ENCODE measurements around the gene CADM2. TPM values are rescaled to one million over a fixed set of nuclear protein-coding genes. Genes with fewer than 3 reads are reported as not detected.

Gene CADM2
- total RNA-seq, 1 experiment from 2014 or later, result not detected

DNA sequence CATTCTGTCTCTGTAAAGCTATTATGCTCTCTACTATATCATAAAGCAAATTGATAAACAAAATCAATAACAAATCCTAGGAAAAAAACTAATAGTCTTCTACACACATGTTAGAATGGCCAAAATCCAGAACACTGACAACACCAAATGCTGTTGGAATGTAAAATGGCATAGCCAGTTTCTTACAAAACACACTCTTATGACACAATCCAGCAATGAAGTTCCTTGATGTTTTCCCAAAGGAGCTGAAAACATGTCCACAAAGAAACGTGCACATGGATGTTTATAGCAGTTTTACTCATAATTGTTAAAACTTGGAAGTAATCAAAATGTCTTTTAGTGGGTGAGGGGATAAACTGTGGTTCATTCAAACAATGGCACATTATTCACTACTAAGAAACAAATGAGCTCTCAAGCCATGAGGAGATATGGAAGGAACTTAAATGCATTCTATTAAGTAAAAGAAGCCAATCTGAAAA lies 32.7 kb downstream of the CADM2 start:
- Histone ChIP-seq H3K36me3 (ENCODE audit: control insufficient read depth in 1 of 2, insufficient read depth in 2 of 2, low read length in 2 of 2) (no peaks in the 10 kb centered on the region), H4K20me1 (ENCODE audit: insufficient read depth) (no peaks in the 10 kb centered on the region), H3K27ac (ENCODE audit: low read depth, low read length) (no peak overlapping the region), H2AFZ (ENCODE audit: low read depth, low read length, poor library complexity, severe bottlenecking) (no peak overlapping the region), H3K9me3 (ENCODE audit: control insufficient read depth in 1 of 2, insufficient read depth in 1 of 2, low read depth in 1 of 2, low read length in 2 of 2) (peaks cover 3 to 30% of the 10 kb centered on the region in 2 experiments; a peak in 2 of 4 replicates), H3K27me3 (ENCODE audit: insufficient read depth, low read length) (no peaks in the 10 kb centered on the region), H3K9me2 (ENCODE audit: insufficient read depth) (no peaks in the 10 kb centered on the region), H3K4me1 (ENCODE audit: control insufficient read depth in 1 of 2, insufficient read depth in 2 of 2, low read length in 2 of 2) (no peaks in the 10 kb centered on the region), H3K4me2 (ENCODE audit: low read length) (no peak overlapping the region), H3K9ac (ENCODE audit: low read length) (no peak overlapping the region), H3K4me3 (replicated peaks in 1 of 2; ENCODE audit: low read depth in 1 of 2, low read length in 2 of 2) (no peak overlapping the region), H3K79me2 (ENCODE audit: insufficient read depth, low read length) (no peaks in the 10 kb centered on the region)
- TF ChIP-seq RAD21 (IDR thresholded peaks at IDR 0.05; ENCODE audit: low read depth) (no peak), CBX3 (IDR thresholded peaks at IDR 0.05; ENCODE audit: low read depth) (no peak), SRF (IDR thresholded peaks at IDR 0.05; ENCODE audit: low read depth) (no peak), EGR1 (IDR thresholded peaks at IDR 0.05; ENCODE audit: low read depth) (no peak), ZFX (IDR thresholded peaks at IDR 0.05) (no peak)
- TF ChIP-seq, protein P1, sequence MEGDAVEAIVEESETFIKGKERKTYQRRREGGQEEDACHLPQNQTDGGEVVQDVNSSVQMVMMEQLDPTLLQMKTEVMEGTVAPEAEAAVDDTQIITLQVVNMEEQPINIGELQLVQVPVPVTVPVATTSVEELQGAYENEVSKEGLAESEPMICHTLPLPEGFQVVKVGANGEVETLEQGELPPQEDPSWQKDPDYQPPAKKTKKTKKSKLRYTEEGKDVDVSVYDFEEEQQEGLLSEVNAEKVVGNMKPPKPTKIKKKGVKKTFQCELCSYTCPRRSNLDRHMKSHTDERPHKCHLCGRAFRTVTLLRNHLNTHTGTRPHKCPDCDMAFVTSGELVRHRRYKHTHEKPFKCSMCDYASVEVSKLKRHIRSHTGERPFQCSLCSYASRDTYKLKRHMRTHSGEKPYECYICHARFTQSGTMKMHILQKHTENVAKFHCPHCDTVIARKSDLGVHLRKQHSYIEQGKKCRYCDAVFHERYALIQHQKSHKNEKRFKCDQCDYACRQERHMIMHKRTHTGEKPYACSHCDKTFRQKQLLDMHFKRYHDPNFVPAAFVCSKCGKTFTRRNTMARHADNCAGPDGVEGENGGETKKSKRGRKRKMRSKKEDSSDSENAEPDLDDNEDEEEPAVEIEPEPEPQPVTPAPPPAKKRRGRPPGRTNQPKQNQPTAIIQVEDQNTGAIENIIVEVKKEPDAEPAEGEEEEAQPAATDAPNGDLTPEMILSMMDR (IDR thresholded peaks at IDR 0.05 in 2 of 3, conservative IDR thresholded peaks at IDR 0.05 in 1 of 3; ENCODE audit: borderline replicate concordance in 1 of 3, insufficient read depth in 1 of 3, low read depth in 2 of 3, low read length in 2 of 3), result no peak
- TF ChIP-seq, protein P2, sequence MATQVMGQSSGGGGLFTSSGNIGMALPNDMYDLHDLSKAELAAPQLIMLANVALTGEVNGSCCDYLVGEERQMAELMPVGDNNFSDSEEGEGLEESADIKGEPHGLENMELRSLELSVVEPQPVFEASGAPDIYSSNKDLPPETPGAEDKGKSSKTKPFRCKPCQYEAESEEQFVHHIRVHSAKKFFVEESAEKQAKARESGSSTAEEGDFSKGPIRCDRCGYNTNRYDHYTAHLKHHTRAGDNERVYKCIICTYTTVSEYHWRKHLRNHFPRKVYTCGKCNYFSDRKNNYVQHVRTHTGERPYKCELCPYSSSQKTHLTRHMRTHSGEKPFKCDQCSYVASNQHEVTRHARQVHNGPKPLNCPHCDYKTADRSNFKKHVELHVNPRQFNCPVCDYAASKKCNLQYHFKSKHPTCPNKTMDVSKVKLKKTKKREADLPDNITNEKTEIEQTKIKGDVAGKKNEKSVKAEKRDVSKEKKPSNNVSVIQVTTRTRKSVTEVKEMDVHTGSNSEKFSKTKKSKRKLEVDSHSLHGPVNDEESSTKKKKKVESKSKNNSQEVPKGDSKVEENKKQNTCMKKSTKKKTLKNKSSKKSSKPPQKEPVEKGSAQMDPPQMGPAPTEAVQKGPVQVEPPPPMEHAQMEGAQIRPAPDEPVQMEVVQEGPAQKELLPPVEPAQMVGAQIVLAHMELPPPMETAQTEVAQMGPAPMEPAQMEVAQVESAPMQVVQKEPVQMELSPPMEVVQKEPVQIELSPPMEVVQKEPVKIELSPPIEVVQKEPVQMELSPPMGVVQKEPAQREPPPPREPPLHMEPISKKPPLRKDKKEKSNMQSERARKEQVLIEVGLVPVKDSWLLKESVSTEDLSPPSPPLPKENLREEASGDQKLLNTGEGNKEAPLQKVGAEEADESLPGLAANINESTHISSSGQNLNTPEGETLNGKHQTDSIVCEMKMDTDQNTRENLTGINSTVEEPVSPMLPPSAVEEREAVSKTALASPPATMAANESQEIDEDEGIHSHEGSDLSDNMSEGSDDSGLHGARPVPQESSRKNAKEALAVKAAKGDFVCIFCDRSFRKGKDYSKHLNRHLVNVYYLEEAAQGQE (IDR thresholded peaks at IDR 0.05; ENCODE audit: low read depth), result no peak
- no peak for ATAC-seq
- intact Hi-C loops (cut with micrococcal nuclease), result no loop called here
- no TSS peak for BruUV-seq (replicated peaks)
- ChIA-PET POLR2A (no interaction called here), CTCF (no interaction called here), RAD21 (ENCODE audit: low non-redundant PET in 1 of 2, low total read pairs in 2 of 2, uncharacterized antibody in 2 of 2, unreplicated experiment in 2 of 2) (no interaction called here)
- no peak for DNase-seq (ENCODE audit: low read depth, low spot score)
